Mammary epithelial cell (primary cell): ENCODE results near the gene TBX19.

Experiments used
- CTCF ChIP-seq, 2 donors: IDR thresholded peaks in 1 of 2; conservative IDR thresholded peaks in 1 of 2; 2 replicates each; pipeline ENCODE4 v1.5.1; 2011 to 2012; ENCODE audit warnings: inconsistent platforms in 2 of 2, low read length in 2 of 2, mild to moderate bottlenecking in 2 of 2, control low read depth in 1 of 2, low read depth in 1 of 2; ENCODE audit not compliant: insufficient read depth in 1 of 2; ENCODE audit errors: extremely low read depth in 1 of 2
- EZH2 ChIP-seq: IDR thresholded peaks from 2 replicates; pipeline ENCODE4 v1.6.1; 2012; ENCODE audit warnings: low read length, inconsistent platforms, borderline replicate concordance

- no peak for TF ChIP-seq EZH2
- TF ChIP-seq CTCF (conservative IDR thresholded peaks at IDR 0.05 in 1 of 2, IDR thresholded peaks at IDR 0.05 in 1 of 2; ENCODE audit: extremely low read depth in 1 of 2, insufficient read depth in 1 of 2, low read depth in 1 of 2, low read length in 2 of 2): no peak
Measured at GRCh38 chr1:168291222-168291837, 10.7 kb downstream of the TBX19 start.
